Kidney epithelial cell (primary cell): ENCODE data around the gene XYLT2. TPM values are rescaled to one million over a fixed set of nuclear protein-coding genes. Genes with fewer than 3 reads are reported as not detected.
A peak's percentile ranks its signal among the peaks of the same experiment; 100 is the strongest.

Experiments
- DNase-seq: peaks from one replicate; pipeline ENCODE4 v3.0.0-alpha.2; 2010; ENCODE audit warnings: low read depth
- H3K27me3 ChIP-seq: 2 replicates; pipeline ENCODE4 v1.6.0; 2011; ENCODE audit warnings: low read length; ENCODE audit not compliant: control insufficient read depth, insufficient read depth
- H3K36me3 ChIP-seq: 2 replicates; pipeline ENCODE4 v1.5.1; 2011; ENCODE audit warnings: low read length; ENCODE audit not compliant: control insufficient read depth, insufficient read depth
- H3K4me3 ChIP-seq: 2 replicates; pipeline ENCODE4 v1.5.1; 2011; ENCODE audit warnings: low read depth, mild to moderate bottlenecking, control low read depth, low read length
- CTCF ChIP-seq: IDR thresholded peaks from 2 replicates; pipeline ENCODE4 v1.5.1; 2011; ENCODE audit warnings: mild to moderate bottlenecking, moderate library complexity, low read length, control low read depth, inconsistent platforms; ENCODE audit not compliant: insufficient read depth, poor library complexity, severe bottlenecking
- total RNA-seq: library from RNA; depleted of rRNA; stranded (reverse); fragments of >200 nt; gene quantifications from 2 replicates; pipeline ENCODE4 v1.2.3, GENCODE V29; 2015

The XYLT2 gene
- total RNA-seq, 1 donor from 2014 or later = 30.2 TPM

GRCh38 chr17:50367401-50367800, 21.5 kb downstream of the XYLT2 start:
- peaks cover 3% of the 10 kb centered on the region for H3K36me3 ChIP-seq
- no peak overlapping the region for H3K4me3 ChIP-seq
- TF ChIP-seq CTCF = no peak
- no peaks in the 10 kb centered on the region for H3K27me3 ChIP-seq
- no peak for DNase-seq

DNA sequence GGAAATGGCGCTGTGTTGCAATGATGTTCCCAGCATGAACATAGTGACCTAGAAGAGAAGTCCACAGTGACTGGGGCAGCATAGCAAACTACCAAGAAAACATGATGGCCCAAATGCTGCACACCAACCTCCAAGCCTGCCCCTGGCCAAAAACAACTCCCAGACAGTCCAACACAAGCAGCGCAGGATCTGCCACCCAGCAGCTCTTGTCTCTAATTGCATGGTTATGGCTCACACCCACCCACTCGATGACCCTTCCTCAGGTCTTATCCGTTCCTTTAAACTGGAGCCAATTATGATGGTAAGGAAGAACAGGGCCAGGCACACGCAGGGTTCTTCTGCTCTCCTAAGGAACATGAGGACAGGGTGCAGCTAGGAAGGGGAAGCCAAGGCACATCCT, 24.1 kb downstream of the XYLT2 start:
- Histone ChIP-seq H3K36me3 (peaks cover 3% of the 10 kb centered on the region), H3K27me3 (no peaks in the 10 kb centered on the region), H3K4me3 (no peak overlapping the region)
- no peak for DNase-seq
- TF ChIP-seq CTCF = no peak

- H3K27me3 ChIP-seq = no peaks in the 10 kb centered on the region
- H3K36me3 ChIP-seq = peaks cover 3% of the 10 kb centered on the region
- TF ChIP-seq CTCF = no peak
- no peak for DNase-seq
- H3K4me3 ChIP-seq = no peak overlapping the region
Observed at GRCh38 chr17:50371526-50371925, 25.6 kb downstream of the XYLT2 start.

GRCh38 chr17:50372222-50372757, 26.4 kb downstream of the XYLT2 start:
- Histone ChIP-seq H3K27me3 (no peaks in the 10 kb centered on the region), H3K4me3 (peak overlapping the region; percentile 90), H3K36me3 (peaks cover 3% of the 10 kb centered on the region)
- DNase-seq = no peak
- TF ChIP-seq CTCF = no peak

- Histone ChIP-seq H3K27me3 (no peaks in the 10 kb centered on the region), H3K4me3 (peak within 1 kb of the TSS; percentile 90), H3K36me3 (peaks cover 3% of the 10 kb centered on the region)
- TF ChIP-seq CTCF = no peak
- DNase-seq = peak; percentile 56
Observed at GRCh38 chr17:50372758-50373556, 27.0 kb downstream of the XYLT2 start, which contains the start of the genes EME1 and MRPL27. TSS of gene EME1 (plus strand) at chr17:50373229. CDS start at chr17:50375209, 1,980 bp downstream. TSS of gene MRPL27 (minus strand) at chr17:50373184. CDS start at chr17:50373170, 14 bp downstream.
